Gastrocnemius medialis (tissue), 4 donors: Measurements from ENCODE around the gene KCNE1.

Source experiments
- CTCF ChIP-seq, 5 experiments: fragments of 450-650 bp in 3 of 5; fragments of 200-600 bp in 2 of 5; sonication (generic) in 2 of 5; IDR thresholded peaks in 4 of 5; conservative IDR thresholded peaks in 1 of 5; 1 replicate in 4 of 5; 2 replicates in 1 of 5; pipeline ENCODE4 v1.5.1; 2016 to 2019; ENCODE audit warnings: antibody characterized with exemption in 5 of 5, mild to moderate bottlenecking in 3 of 5, moderate library complexity in 3 of 5
- POLR2A ChIP-seq, 2 donors: fragments of 450-650 bp; IDR thresholded peaks; one replicate each; pipeline ENCODE4 v1.6.1; 2017; ENCODE audit warnings: antibody characterized with exemption in 2 of 2, mild to moderate bottlenecking in 2 of 2, moderate library complexity in 2 of 2

- TF ChIP-seq CTCF (IDR thresholded peaks at IDR 0.05 in 4 of 5, conservative IDR thresholded peaks at IDR 0.05 in 1 of 5) (no peak), POLR2A (IDR thresholded peaks at IDR 0.05) (no peak)
These were observed 48.0 kb upstream of the KCNE1 start for GRCh38 chr21:34560021-34560420.
